HCT116 (cell line): Measurements from ENCODE around the gene TAS1R2.

Source experiments
- CEBPB ChIP-seq: IDR thresholded peaks from 2 replicates; pipeline ENCODE4 v1.6.1; 2012; ENCODE audit warnings: low read depth
- EZH2 ChIP-seq: fragments of 200-600 bp; sonication (generic); IDR thresholded peaks from 2 replicates; pipeline ENCODE4 v1.6.1; 2017; ENCODE audit warnings: antibody characterized with exemption, mixed run types
- JUND ChIP-seq: IDR thresholded peaks from 2 replicates; pipeline ENCODE4 v1.6.1; 2012
- POLR2A ChIP-seq: IDR thresholded peaks from 2 replicates; pipeline ENCODE4 v1.7.0; 2011; ENCODE audit warnings: borderline replicate concordance; ENCODE audit not compliant: insufficient read depth, insufficient read length; ENCODE audit errors: extremely low read depth
- POLR2AphosphoS5 ChIP-seq: IDR thresholded peaks from 2 replicates; pipeline ENCODE4 v1.6.1; 2011; ENCODE audit warnings: mild to moderate bottlenecking, low read depth, low read length, moderate library complexity
- RAD21 ChIP-seq: IDR thresholded peaks from 2 replicates; pipeline ENCODE4 v1.6.1; 2012; ENCODE audit warnings: low read depth, mild to moderate bottlenecking
- TCF7L2 ChIP-seq: IDR thresholded peaks from 2 replicates; pipeline ENCODE4 v1.7.0; 2011; ENCODE audit warnings: borderline replicate concordance, inconsistent platforms; ENCODE audit not compliant: insufficient read depth, insufficient read length; ENCODE audit errors: extremely low read depth
- TF ChIP-seq, protein P1 (sequence below), 3 experiments: fragments of 200-600 bp in 1 of 3; sonication (generic) in 1 of 3; IDR thresholded peaks in 2 of 3; conservative IDR thresholded peaks in 1 of 3; 2 replicates each; pipeline ENCODE4 v1.5.1; 2012 to 2017; ENCODE audit warnings: low read depth in 2 of 3, low read length in 2 of 3, antibody characterized with exemption in 1 of 3, borderline replicate concordance in 1 of 3, control low read depth in 1 of 3, mild to moderate bottlenecking in 1 of 3, mixed read lengths in 1 of 3, mixed run types in 1 of 3, moderate library complexity in 1 of 3; ENCODE audit not compliant: insufficient read depth in 1 of 3

DNA sequence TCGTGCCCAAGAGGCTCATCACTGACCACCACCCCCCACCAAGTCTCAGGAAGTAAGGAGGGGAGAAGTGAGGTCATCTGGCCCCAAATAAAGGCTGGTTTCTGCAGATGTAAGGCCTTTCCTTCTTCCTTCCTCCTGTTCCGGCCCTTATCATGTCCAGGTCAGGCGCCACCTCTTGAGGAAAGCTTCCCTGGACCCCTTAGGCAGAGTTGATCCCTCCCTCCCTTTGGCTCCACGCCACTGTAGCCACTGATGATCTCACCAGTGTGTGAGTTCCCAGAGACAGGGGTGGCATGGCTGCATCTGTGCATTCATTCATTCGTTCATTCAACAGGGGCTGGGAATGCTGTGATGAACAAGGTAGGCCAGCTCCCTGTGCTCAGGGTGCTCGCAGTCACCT is 59.2 kb downstream of the TAS1R2 start:
- TF ChIP-seq CEBPB, result no peak
- no peak for TF ChIP-seq TCF7L2
- no peak for TF ChIP-seq POLR2AphosphoS5
- TF ChIP-seq, protein P1, sequence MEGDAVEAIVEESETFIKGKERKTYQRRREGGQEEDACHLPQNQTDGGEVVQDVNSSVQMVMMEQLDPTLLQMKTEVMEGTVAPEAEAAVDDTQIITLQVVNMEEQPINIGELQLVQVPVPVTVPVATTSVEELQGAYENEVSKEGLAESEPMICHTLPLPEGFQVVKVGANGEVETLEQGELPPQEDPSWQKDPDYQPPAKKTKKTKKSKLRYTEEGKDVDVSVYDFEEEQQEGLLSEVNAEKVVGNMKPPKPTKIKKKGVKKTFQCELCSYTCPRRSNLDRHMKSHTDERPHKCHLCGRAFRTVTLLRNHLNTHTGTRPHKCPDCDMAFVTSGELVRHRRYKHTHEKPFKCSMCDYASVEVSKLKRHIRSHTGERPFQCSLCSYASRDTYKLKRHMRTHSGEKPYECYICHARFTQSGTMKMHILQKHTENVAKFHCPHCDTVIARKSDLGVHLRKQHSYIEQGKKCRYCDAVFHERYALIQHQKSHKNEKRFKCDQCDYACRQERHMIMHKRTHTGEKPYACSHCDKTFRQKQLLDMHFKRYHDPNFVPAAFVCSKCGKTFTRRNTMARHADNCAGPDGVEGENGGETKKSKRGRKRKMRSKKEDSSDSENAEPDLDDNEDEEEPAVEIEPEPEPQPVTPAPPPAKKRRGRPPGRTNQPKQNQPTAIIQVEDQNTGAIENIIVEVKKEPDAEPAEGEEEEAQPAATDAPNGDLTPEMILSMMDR (IDR thresholded peaks at IDR 0.05 in 2 of 3, conservative IDR thresholded peaks at IDR 0.05 in 1 of 3; ENCODE audit: borderline replicate concordance in 1 of 3, insufficient read depth in 1 of 3, low read depth in 2 of 3, low read length in 2 of 3), result no peak
- TF ChIP-seq JUND, result no peak
- no peak for TF ChIP-seq POLR2A
- TF ChIP-seq EZH2, result no peak
- TF ChIP-seq RAD21, result no peak
